Small intestine (tissue), 7 donors: ENCODE results near the gene CACNA2D1. TPM values are rescaled to one million over a fixed set of nuclear protein-coding genes. Genes with fewer than 3 reads are reported as not detected.

ENCODE experiments used
- DNase-seq, 2 donors: peaks; one replicate each; pipeline versions ENCODE4 v3.0.0 to v3.0.0-alpha.2; 2013
- FAIRE-seq: peaks from 2 replicates; lab custom pipeline; 2012; peaks lifted over from hg19 to GRCh38; lab: Jason Lieb, UNC
- H3K27ac ChIP-seq, 3 donors: one replicate each; pipeline ENCODE4 v1.5.1; 2013; ENCODE audit warnings: low read length in 2 of 3, mild to moderate bottlenecking in 2 of 3, control low read depth in 1 of 3, inconsistent platforms in 1 of 3, low read depth in 1 of 3, moderate library complexity in 1 of 3
- H3K27me3 ChIP-seq, 3 donors: one replicate each; pipeline ENCODE4 v1.6.1; 2013; ENCODE audit warnings: low read length in 3 of 3, inconsistent platforms in 1 of 3; ENCODE audit not compliant: control insufficient read depth in 3 of 3, insufficient read depth in 3 of 3
- H3K36me3 ChIP-seq, 3 donors: one replicate each; pipeline ENCODE4 v1.6.1; 2013; ENCODE audit warnings: low read length in 3 of 3, inconsistent platforms in 1 of 3, low read depth in 1 of 3, mild to moderate bottlenecking in 1 of 3, moderate library complexity in 1 of 3; ENCODE audit not compliant: control insufficient read depth in 3 of 3, insufficient read depth in 2 of 3
- H3K4me1 ChIP-seq, 3 donors: one replicate each; pipeline ENCODE4 v1.6.1; 2013; ENCODE audit warnings: low read length in 2 of 3, inconsistent platforms in 1 of 3, low read depth in 1 of 3, mild to moderate bottlenecking in 1 of 3, moderate library complexity in 1 of 3; ENCODE audit not compliant: control insufficient read depth in 3 of 3, insufficient read depth in 2 of 3
- H3K4me3 ChIP-seq, 3 donors: one replicate each; pipeline ENCODE4 v1.5.1; 2013; ENCODE audit warnings: low read length in 3 of 3, control low read depth in 1 of 3, inconsistent platforms in 1 of 3, low read depth in 1 of 3, mild to moderate bottlenecking in 1 of 3, moderate library complexity in 1 of 3
- H3K9me3 ChIP-seq, 2 donors: one replicate each; pipeline ENCODE4 v1.6.1; 2013; ENCODE audit warnings: low read depth in 1 of 2, low read length in 1 of 2; ENCODE audit not compliant: control insufficient read depth in 2 of 2, insufficient read depth in 1 of 2
- WGBS, 3 donors: extraction: QIAGEN DNeasy Blood & Tissue Kit; methylation state at CpG; one replicate each; pipeline ENCODE4 v1.1.7; 2013; 5-methylcytosine and 5-hydroxymethylcytosine counted together
- polyA plus RNA-seq, 4 donors: library from polyadenylated mRNA; stranded (reverse) in 3 of 4; unstranded in 1 of 4; fragments of 200-250 nt in 3 of 4; fragments of 120-200 nt in 1 of 4; gene quantifications; one replicate each; pipeline versions ENCODE4 v1.2.1 to v1.2.3, GENCODE V29; 2013
- donor health status: healthy with polysubstance abuse.
- donor health status: control.
- donor health status: control.
- donor health status: Bipolar disorder and iron deficiency.
- donor health status: healthy.

Gene CACNA2D1
- polyA plus RNA-seq, 4 donors, result 1.3 to 4.8 (median 2.7) TPM

- 80 to 90% (median 88%) methylated on average over 4 of the region's 4 CpGs for WGBS, 3 donors
- DNase-seq, result no peak
- Histone ChIP-seq H3K4me3 (no peak overlapping the region), H3K4me1 (no peaks in the 10 kb centered on the region), H3K27me3 (no peaks in the 10 kb centered on the region), H3K27ac (no peak overlapping the region), H3K9me3 (no peaks in the 10 kb centered on the region), H3K36me3 (peaks cover 0 to 2% (median 0%) of the 10 kb centered on the region in 3 donors)
- FAIRE-seq, result no peak
Measured at GRCh38 chr7:82183634-82184033, 259.9 kb downstream of the CACNA2D1 start.

- H3K27me3 ChIP-seq, result no peaks in the 10 kb centered on the region
- WGBS, 3 donors, result 71 to 92% (median 91%) methylated on average over 1 of the region's 1 CpG
- no peaks in the 10 kb centered on the region for H3K9me3 ChIP-seq
- H3K27ac ChIP-seq, result no peak overlapping the region
- no peak overlapping the region for H3K4me3 ChIP-seq
- DNase-seq, result no peak
- no peaks in the 10 kb centered on the region for H3K4me1 ChIP-seq
- peaks cover 0 to 2% (median 0%) of the 10 kb centered on the region in 3 donors for H3K36me3 ChIP-seq
- FAIRE-seq, result no peak
Measured at GRCh38 chr7:82179311-82179710, 264.3 kb downstream of the CACNA2D1 start.

DNA sequence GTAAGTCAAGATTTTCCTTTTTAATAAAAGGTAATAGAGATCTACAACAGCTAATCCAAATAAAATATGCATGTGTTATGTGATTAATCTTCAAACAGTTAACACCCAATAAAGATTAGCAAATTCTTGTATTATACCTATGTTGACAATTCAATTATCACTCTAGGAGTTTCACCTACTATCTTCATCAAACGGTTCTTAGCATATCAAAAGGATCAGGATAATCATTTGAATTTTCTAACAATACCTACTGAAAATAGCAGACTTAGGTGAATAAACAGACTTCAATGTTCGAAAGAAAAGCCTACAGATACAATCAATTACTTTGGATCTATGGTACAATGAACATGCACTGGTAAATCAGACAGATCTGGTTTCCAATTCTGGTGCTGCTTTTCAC, 268.3 kb downstream of the CACNA2D1 start:
- Histone ChIP-seq H3K4me3 (no peak overlapping the region), H3K36me3 (no peaks in the 10 kb centered on the region), H3K27ac (no peak overlapping the region), H3K27me3 (no peaks in the 10 kb centered on the region), H3K9me3 (no peaks in the 10 kb centered on the region), H3K4me1 (no peaks in the 10 kb centered on the region)
- FAIRE-seq (no peak), DNase-seq (no peak)
- WGBS, 3 donors, result 40 to 61% (median 48%) methylated on average over 2 of the region's 2 CpGs

- no peaks in the 10 kb centered on the region for H3K36me3 ChIP-seq
- FAIRE-seq, result no peak
- no peaks in the 10 kb centered on the region for H3K27me3 ChIP-seq
- no peak overlapping the region for H3K27ac ChIP-seq
- H3K4me1 ChIP-seq, result no peaks in the 10 kb centered on the region
- H3K4me3 ChIP-seq, result no peak overlapping the region
- H3K9me3 ChIP-seq, result no peaks in the 10 kb centered on the region
- DNase-seq, result no peak
- 72 to 76% (median 73%) methylated on average over 4 of the region's 4 CpGs for WGBS, 3 donors
Measured at GRCh38 chr7:82173400-82174021, 270.1 kb downstream of the CACNA2D1 start.

DNA sequence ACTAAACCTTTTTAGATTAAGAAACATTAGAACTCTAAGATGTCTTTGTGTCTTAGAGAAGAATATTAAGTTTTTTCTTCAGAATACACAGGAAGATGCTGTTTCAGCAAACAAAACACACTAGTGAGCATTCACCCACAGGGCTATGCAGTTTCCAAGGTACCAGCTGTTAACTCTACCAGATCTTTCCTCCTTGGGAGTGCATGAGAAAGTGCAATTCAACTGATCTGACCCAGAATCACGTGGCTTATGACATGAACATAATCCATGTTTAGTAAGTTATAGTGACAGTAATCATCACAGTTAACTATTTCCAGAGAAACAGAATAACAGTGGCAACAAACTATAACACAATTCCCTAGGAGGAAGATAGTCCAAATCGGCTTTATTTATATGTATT, 270.7 kb downstream of the CACNA2D1 start:
- 42 to 51% (median 50%) methylated on average over 2 of the region's 2 CpGs for WGBS, 3 donors
- Histone ChIP-seq H3K4me1 (no peaks in the 10 kb centered on the region), H3K9me3 (no peaks in the 10 kb centered on the region), H3K4me3 (no peak overlapping the region), H3K27ac (no peak overlapping the region), H3K27me3 (no peaks in the 10 kb centered on the region), H3K36me3 (no peaks in the 10 kb centered on the region)
- FAIRE-seq, result no peak
- DNase-seq, result no peak

DNA sequence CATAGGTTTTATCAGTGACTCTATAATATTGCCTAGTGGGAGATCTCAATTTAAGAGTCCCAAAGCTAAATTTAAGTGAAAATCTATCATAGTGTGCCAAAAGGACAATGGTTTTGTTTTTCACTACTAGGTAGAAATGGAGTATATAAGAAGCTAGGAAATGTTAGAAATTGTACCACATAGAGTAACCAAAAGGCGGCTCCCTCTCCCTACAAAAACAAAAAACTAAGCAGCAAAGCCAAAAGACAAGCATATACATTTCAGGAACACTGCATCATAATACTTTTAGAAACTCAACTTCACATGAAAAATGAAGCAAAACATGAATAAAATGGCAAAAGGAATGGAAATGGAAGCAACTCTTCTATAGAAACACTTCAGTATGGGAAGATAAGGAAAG, 271.6 kb downstream of the CACNA2D1 start:
- no peak for FAIRE-seq
- Histone ChIP-seq H3K27ac (no peak overlapping the region), H3K9me3 (no peaks in the 10 kb centered on the region), H3K36me3 (no peaks in the 10 kb centered on the region), H3K4me3 (no peak overlapping the region), H3K27me3 (no peaks in the 10 kb centered on the region), H3K4me1 (no peaks in the 10 kb centered on the region)
- no peak for DNase-seq
- WGBS, 3 donors, result 77 to 97% (median 93%) methylated on average over 1 of the region's 1 CpG

GRCh38 chr7:82167558-82168314, 275.8 kb downstream of the CACNA2D1 start:
- WGBS, 3 donors, result 65 to 68% (median 66%) methylated on average over 2 of the region's 2 CpGs
- FAIRE-seq, result no peak
- Histone ChIP-seq H3K27ac (no peak overlapping the region), H3K9me3 (no peaks in the 10 kb centered on the region), H3K36me3 (no peaks in the 10 kb centered on the region), H3K4me3 (no peak overlapping the region), H3K27me3 (no peaks in the 10 kb centered on the region), H3K4me1 (no peaks in the 10 kb centered on the region)
- no peak for DNase-seq

- no peak for FAIRE-seq
- 82 to 86% (median 83%) methylated on average over 4 of the region's 4 CpGs for WGBS, 3 donors
- H3K36me3 ChIP-seq, result no peaks in the 10 kb centered on the region
Measured at GRCh38 chr7:82166260-82167015, 277.1 kb downstream of the CACNA2D1 start.

More at GRCh38 chr7:82166260-82167015, 277.1 kb downstream of the CACNA2D1 start:
- Histone ChIP-seq H3K4me3 (no peak overlapping the region), H3K27me3 (no peaks in the 10 kb centered on the region), H3K27ac (no peak overlapping the region), H3K4me1 (no peaks in the 10 kb centered on the region), H3K9me3 (no peaks in the 10 kb centered on the region)
- no peak for DNase-seq
